Activated CD8-positive, alpha-beta memory T cell treated with anti-CD3 and anti-CD28 coated beads, Interleukin-2, amount 50 U/mL, for 1 hour (primary cell): ENCODE results near the gene QDPR.

Source experiments
- DNase-seq: peaks from one replicate; pipeline ENCODE4 v3.0.0-alpha.2; 2020; ENCODE audit errors: extremely low read depth

The QDPR gene

GRCh38 chr4:17528551-17529165, 16.8 kb upstream of the QDPR start:
- no peak for DNase-seq

- DNase-seq = no peak
Observed at GRCh38 chr4:17526695-17527477, 15.0 kb upstream of the QDPR start.

- DNase-seq = no peak
Observed at GRCh38 chr4:17523662-17524061, 11.8 kb upstream of the QDPR start.

- no peak for DNase-seq
Observed at GRCh38 chr4:17521595-17521994, 9.7 kb upstream of the QDPR start.

GRCh38 chr4:17517664-17518063, 5.8 kb upstream of the QDPR start:
- no peak for DNase-seq

GRCh38 chr4:17516980-17517379, 5.1 kb upstream of the QDPR start:
- no peak for DNase-seq

GRCh38 chr4:17515445-17516407, 3.8 kb upstream of the QDPR start:
- DNase-seq = no peak

GRCh38 chr4:17514865-17515264, 3.0 kb upstream of the QDPR start, which contains the start of gene CLRN2:
CLRN2 (plus strand) TSS chr4:17515165; CDS start chr4:17515267, 102 bp downstream.
- no peak for DNase-seq

GRCh38 chr4:17512973-17513665, 1.2 kb upstream of the QDPR start:
- no peak for DNase-seq

- peak; percentile 1 for DNase-seq
Observed at GRCh38 chr4:17511509-17511949, 361 bp downstream of the QDPR start.

- DNase-seq = no peak
Observed at GRCh38 chr4:17511051-17511450, 839 bp downstream of the QDPR start.

GRCh38 chr4:17510582-17510981, 1.3 kb downstream of the QDPR start:
- DNase-seq = no peak

GRCh38 chr4:17504081-17504480, 7.8 kb downstream of the QDPR start:
- no peak for DNase-seq

- DNase-seq = no peak
Observed at GRCh38 chr4:17502756-17503155, 9.1 kb downstream of the QDPR start.

GRCh38 chr4:17500574-17500973, 11.3 kb downstream of the QDPR start:
- no peak for DNase-seq

GRCh38 chr4:17497890-17498523, 13.9 kb downstream of the QDPR start:
- no peak for DNase-seq

GRCh38 chr4:17494258-17495190, 17.4 kb downstream of the QDPR start:
- no peak for DNase-seq

- DNase-seq = no peak
Observed at GRCh38 chr4:17493619-17494018, 18.3 kb downstream of the QDPR start.

GRCh38 chr4:17492876-17493275, 19.0 kb downstream of the QDPR start:
- no peak for DNase-seq
